ENCODE results near the gene ALG2.

Gene ALG2

GRCh38 chr9:99169982-99170761, 51.6 kb downstream of the ALG2 start:
- no peak for DNase-seq

GRCh38 chr9:99169086-99169485, 52.7 kb downstream of the ALG2 start:
- no peak for DNase-seq

- no peak for DNase-seq
Measured at GRCh38 chr9:99167694-99168093, 54.0 kb downstream of the ALG2 start.

DNA sequence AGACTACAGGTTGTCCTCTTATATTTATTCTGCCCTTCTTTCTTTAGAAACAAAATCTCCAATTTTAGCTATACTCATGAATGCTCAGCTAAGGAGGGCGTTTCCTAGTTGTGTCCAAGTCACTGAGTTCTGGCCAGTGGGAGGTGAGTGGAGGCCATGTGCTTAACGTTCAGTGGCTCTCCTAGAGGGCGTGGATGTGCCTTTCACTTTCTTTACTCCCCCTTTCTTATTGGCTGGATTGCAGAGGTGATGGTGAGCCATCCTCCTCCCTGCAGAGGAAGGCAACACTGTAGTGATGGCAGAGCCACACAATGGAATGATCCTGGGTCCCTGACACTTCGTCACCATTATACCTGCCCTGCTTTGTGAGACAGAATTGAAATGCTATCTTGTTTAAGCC, 54.6 kb downstream of the ALG2 start:
- DNase-seq = no peak

All from central memory CD4-positive, alpha-beta T cell (primary cell).